ENCODE results near the gene ARPC5L.
"Not testable (repeated sequence)": the region's sequence is repeated elsewhere in the genome, so short reads cannot be mapped to it uniquely, and the experiment has no call there.

GRCh38 chr9:124838132-124838531, 23.8 kb upstream of the ARPC5L start:
- not testable (repeated sequence) for TF ChIP-seq CTCF (IDR thresholded peaks at IDR 0.05; ENCODE audit: borderline replicate concordance, extremely low read depth, low read length, poor library complexity, severe bottlenecking); EZH2 (IDR thresholded peaks at IDR 0.05; ENCODE audit: borderline replicate concordance, low read depth, low read length, severe bottlenecking)

Measured in DND-41 (cell line).